ENCODE results near the gene FLT1. TPM values are rescaled to one million over a fixed set of nuclear protein-coding genes. Genes with fewer than 3 reads are reported as not detected.

FLT1 gene
- total RNA-seq, 1 donor from 2014 or later, result 46.1 TPM

DNA sequence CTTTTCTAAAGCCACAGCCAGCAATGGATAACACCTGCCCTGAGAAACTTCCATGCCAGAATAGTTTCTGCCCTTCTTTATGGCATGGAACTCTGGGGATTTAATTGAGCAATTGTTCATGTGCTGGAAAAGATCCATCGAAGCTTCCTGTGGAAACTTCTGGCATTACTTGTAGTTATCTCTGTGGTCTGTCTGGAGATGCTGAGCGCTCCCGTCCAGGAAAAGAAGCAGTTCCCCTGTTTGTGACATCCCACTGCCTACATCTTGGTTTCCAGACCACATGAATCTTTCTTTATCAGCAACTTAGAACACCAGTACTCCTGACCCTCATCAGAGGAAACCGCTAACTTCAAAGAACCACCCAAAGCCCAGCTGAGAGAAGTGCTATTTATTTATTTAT, 24.6 kb downstream of the FLT1 start:
- ATAC-seq (no peak), DNase-seq (no peak)
- intact Hi-C loops (cut with micrococcal nuclease), result no loop called here

DNA sequence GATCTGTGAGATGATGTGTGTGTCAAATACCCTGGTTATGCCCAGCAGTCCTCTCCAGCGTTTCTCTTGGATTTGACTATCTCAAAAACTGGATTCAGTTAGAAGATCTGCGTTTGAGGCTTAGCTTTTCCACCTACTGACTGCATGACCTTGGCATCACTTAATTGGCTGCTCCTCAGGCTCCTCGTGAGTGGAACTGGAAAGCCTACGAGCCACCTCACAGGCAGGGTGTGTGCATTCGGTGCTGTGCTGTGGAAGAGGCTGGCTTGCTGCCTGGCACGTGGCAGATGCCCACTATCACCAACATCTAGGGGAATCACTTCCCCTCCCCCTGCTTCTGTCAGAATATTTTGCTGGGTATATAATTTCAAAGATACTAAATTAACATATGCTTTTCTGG, 25.6 kb downstream of the FLT1 start:
- DNase-seq (no peak), ATAC-seq (peak; percentile 18)
- intact Hi-C loops (cut with micrococcal nuclease), result no loop called here

DNA sequence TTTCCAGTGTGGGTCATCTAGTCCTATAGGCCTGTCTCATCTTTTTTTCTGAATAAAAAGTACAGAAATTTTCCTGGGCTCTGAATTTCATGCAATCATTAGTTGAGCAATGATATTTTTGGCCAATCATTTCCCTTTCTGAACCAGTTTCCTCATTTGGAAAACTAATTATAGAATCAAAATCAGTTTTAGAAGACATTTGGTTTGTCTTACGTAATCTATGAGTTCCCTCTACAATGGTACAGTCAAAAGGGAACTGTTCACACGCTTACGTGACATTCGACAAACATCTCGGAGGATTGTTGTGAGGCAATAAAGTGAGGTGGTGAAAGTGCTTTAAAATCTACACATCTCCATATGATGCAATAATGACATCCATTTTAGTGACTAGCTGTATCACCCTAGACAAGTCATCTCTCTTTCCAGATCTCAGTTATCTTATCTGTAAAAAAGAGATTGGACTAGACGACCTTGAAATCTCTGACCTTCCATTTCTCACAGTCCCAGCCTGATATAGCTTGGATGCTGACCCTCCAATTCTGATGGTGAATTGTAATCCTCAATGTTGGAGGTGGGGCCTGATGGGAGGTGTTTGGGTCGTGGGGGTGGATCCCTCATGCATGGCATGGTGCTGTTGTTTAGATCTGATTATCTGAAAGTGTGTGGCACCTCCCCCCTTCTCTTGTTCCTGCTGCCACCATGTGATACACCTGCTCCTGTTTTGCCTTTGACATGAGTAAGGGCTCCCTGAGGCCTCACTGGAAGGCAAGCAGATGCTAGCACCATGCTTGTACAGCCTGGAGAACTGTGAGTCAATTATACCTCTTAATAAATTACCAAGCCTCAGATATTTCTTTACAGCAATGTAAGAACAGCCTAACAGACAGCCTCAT, 26.7 kb downstream of the FLT1 start:
- ATAC-seq, result peak; percentile 51
- no peak for DNase-seq
- intact Hi-C loops (cut with micrococcal nuclease), result no loop called here

- intact Hi-C loops (cut with micrococcal nuclease), result no loop called here
- ATAC-seq (no peak), DNase-seq (no peak)
These were observed 27.9 kb downstream of the FLT1 start for GRCh38 chr13:28467034-28467433.

DNA sequence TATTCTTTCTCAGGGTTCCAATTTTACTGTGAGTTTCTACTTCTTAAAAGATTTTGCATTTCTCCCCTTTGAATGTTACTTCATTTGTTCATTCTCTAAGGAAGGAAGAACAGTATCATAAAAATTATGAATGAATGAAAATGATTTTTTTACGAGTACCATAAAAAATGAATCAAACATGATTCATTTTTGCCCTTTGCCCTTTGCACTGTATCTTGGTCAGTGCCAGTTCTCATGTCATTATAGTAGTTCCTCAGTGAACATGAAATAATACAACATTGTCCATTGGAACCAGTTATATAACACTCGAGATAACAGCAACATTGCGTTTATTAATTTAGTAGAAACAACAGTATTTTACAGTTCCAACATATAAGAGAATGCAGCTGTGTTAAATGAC, 28.8 kb downstream of the FLT1 start:
- no peak for ATAC-seq
- intact Hi-C loops (cut with micrococcal nuclease), result no loop called here
- DNase-seq, result no peak

DNA sequence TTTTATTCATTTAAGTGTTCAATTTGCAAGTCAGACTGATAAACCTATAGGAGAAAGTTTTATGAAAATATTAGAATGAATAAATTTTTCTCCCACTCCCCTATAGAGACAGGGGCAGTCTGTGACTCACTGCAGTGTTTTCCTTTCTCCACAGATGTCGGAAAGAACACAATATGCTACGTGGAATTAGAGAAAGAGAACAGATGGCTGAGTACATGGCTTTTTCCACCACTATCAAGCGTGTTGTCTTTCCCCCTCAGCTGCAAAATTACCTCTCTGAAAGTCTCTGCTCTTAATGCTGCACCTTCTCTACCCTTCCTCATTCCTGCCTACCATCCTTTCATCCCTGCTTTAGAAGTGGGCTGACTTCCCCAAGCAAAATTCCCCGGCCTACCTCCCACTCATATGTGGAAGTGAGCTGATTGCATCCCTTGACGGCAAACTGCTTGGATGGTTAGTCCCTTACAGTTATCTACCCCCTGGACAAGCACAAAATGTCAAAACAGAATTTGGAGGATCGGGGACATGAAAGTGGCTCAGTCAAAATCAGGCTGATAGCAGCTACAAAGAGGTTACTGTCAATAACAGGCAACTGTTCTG, 30.0 kb downstream of the FLT1 start:
- intact Hi-C loops (cut with micrococcal nuclease), result no loop called here
- ATAC-seq (no peak), DNase-seq (no peak)

GRCh38 chr13:28463481-28463880, 31.4 kb downstream of the FLT1 start:
- DNase-seq (no peak), ATAC-seq (no peak)
- intact Hi-C loops (cut with micrococcal nuclease), result no loop called here

DNA sequence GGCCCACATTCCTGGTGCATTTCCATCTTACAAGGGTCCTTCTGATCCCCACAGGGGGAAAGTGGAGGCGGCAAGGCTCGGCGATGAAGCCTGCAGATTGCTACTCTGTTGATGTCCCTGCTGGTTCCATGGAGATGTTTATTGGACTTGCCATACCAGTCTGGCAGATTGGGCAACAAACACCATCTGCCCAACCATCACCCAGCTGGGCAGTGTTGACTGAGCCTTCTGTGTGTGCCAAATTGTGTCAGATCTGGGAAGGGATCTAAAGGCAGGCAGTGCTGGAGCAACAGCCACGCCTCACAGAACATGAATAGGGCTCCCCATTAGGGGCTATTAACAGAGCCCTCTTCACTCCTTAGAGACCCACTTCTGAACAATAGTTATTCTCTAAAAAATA, 35.0 kb downstream of the FLT1 start:
- intact Hi-C loops (cut with micrococcal nuclease), result no loop called here
- DNase-seq (no peak), ATAC-seq (no peak)

DNA sequence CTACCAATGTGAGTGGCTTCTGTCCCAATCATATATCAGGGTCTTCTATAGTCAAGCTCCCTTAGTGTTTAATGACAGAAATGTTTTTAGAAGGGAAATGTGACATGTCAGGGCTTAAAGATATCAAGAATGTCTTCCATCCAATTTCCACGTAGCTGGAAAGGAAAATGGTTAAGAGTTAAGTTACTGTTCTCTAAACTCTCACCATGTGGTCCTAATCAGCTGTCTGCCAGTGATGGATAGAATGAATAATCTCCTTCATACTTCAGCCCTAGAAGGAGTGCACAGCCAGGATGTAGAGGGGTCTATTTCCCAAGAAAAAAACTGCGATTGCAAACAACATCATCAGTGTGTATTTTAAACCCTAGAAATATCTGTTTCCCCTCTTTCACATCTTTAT, 36.3 kb downstream of the FLT1 start:
- DNase-seq (no peak), ATAC-seq (no peak)
- intact Hi-C loops (cut with micrococcal nuclease), result no loop called here

DNA sequence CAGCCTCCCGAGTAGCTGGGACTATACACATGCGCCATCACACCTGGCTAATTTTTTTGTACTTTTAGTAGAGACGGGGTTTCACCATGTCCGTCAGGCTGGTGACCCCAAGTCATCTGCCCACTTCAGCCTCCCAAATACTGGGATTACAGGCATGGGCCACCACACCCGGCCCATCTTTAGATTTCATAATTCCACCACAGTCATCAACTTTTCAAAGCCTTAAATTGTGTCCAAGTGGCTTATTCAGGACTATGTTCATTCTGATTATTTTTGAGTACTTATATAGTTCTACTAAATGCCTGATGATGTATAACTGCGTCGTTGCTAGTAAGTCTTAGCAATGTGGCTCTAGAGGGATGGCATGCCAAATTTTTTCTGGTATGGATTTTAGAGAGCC, 36.9 kb downstream of the FLT1 start:
- DNase-seq, result no peak
- no peak for ATAC-seq
- intact Hi-C loops (cut with micrococcal nuclease), result no loop called here

GRCh38 chr13:28457521-28457920, 37.4 kb downstream of the FLT1 start:
- no peak for ATAC-seq

DNA sequence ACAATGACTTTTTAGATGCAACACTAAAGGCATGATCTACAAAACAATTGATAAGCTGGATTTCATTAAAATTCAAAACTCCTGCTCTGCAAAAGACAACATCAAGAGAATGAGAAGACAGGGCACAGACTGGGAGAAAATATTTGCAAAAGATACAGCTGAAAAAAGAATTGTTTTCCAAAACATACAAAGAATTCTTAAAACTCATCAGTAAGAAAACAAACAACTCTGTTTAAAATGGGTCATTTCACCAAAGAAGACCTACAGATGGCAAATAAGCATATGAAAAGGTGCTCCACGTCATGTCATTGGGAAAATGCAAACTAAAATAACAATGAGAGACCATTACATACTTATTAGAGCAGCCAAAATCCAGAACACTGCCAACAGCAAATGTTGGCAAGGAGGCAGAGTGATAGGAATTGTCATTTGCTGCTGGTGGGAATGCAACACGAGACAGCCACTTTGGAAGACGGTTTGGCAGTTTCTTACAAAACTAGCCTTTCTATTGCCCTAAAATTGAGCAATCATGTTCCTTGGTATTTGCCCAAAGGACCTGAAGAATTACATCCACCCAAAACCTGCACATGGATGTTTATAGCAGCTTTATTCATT, 39.2 kb downstream of the FLT1 start:
- DNase-seq (no peak), ATAC-seq (peak; percentile 58)
- intact Hi-C loops (cut with micrococcal nuclease), result no loop called here

More at GRCh38 chr13:28457521-28457920, 37.4 kb downstream of the FLT1 start:
- intact Hi-C loops (cut with micrococcal nuclease), result no loop called here
- no peak for DNase-seq

- ATAC-seq (no peak), DNase-seq (no peak)
- intact Hi-C loops (cut with micrococcal nuclease), result no loop called here
These were observed 42.2 kb downstream of the FLT1 start for GRCh38 chr13:28452755-28453154.

GRCh38 chr13:28451482-28452217, 43.3 kb downstream of the FLT1 start:
- ATAC-seq, result peak; percentile 58
- intact Hi-C loops (cut with micrococcal nuclease), result no loop called here
- no peak for DNase-seq

- ATAC-seq (no peak), DNase-seq (no peak)
- intact Hi-C loops (cut with micrococcal nuclease), result no loop called here
These were observed 44.8 kb downstream of the FLT1 start for GRCh38 chr13:28449826-28450773.

DNA sequence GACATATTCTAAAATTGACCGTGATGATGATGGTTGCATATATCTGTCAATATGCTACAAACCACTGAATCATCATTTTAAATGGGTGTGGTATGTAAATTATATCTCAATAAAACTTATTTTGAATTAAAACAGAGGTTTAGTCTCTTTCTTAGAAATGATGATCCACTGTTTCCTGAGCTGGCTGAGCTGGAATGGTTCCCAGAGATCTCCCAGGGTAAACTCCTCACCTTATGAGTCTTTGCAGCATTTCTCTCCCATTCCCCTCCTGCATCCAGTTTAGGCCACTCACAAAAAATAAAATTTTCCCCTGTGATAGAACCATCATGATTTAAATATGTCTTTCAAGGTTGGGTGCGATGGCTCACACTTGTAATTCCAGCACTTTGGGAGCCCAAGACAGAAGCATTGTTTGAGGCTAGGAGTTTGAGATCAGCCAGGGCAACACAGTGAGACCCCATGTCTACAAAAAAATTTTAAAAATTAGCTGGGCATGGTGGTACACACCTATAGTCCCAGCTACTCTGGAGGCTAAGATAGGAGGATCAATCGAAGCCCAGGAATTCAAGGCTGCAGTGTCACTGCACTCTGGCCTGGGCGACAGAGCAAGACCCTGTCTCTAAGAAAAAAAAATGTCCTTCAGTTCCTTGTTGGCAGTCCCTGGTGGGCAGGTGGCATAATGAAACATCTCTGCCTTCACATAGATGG, 46.1 kb downstream of the FLT1 start:
- intact Hi-C loops (cut with micrococcal nuclease), result no loop called here
- DNase-seq, result no peak
- ATAC-seq, result no peak

DNA sequence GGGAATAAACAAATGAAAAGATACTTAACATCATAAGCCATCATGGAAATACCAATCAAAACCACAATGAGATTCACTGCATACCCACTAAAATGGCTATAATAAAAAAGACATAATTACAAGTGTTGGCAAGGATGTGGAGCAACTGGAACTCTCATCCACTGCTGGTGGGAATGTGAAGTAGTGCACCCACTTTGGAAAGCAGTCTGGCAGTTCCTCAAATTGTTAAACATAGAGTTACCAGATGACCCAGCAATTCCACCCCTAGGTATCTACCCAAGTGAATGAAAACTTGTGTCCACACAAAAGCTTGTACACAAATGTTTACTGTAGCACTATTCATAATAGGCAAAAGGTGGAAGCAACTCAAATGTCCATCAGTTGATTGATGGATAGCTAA, 46.9 kb downstream of the FLT1 start:
- intact Hi-C loops (cut with micrococcal nuclease), result no loop called here
- ATAC-seq, result no peak
- no peak for DNase-seq

DNA sequence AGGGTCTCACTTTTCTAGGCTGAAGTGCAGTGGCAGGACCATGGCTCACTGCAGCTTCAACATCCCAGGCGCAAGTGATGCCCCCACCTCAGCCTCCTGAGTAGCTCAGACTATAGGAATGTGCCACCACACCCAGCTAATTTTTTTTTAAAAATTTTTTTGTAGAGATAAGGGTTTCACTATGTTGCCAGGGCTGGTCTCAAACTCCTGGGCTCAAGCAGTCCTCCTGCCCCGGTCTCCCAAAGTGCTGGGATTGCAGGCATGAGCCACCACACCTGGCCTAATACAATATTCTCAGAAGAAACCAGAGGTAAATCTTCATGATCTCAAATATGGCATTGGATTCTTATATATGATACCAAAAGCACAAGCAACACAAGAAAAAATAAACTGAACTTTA, 47.7 kb downstream of the FLT1 start:
- intact Hi-C loops (cut with micrococcal nuclease), result no loop called here
- DNase-seq, result no peak
- no peak for ATAC-seq

Data from left ventricle myocardium superior (tissue), 1 donor.